ENCODE data around the gene ZNF234.
"Not testable (repeated sequence)": the region's sequence is repeated elsewhere in the genome, so short reads cannot be mapped to it uniquely, and the experiment has no call there.

Gene ZNF234

DNA sequence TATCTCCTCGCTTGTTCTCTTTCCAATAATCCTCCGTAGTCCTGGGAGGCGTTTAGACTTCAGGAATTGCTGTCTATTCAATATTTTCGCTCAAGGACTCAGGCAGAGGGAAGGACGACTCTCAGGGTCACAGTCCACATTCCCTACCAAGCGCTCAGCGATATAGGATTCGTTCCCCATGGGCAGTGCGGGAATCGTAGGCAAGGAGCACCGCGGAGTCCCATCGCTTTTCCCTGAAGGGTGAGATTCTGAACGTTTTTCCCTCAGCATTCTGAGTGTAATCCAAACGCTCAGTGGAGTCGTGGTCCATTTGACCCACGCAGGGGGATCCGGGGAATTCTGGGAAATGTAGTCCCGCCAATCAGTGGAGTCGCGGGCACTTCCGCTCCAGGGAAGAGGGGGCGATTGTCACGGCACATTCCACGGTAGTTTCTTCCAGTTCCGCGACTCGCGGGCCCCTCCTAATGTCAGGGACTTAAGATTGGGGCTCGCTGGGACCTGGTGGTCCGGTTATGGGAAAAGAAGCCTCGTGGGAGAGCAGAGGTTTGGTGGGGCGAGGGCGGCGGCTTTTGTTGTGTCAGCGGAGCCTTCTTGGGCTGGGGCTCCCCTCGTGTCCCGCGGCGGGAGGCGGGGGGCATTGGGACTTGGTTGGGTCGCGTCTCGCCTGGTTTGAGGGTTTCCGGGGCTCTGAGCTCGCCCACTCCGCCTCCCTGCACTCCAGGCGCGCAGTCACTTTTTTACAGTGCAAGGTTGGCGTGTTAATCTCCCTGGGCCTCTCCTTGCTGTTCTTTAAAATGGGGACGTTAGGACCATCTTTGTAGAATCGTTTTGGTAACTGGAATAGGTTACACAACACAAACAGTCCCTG lies at the start of gene ZNF234:
TSS of gene ZNF234 (plus strand) at position 364 of the 868 bp plus-strand sequence. CDS start 3,079 bp downstream, outside the sequence.
- peak within 1 kb of the TSS; percentile 87 for H3K9ac ChIP-seq (ENCODE audit: low read depth, low read length)
- H3K9me3 ChIP-seq (ENCODE audit: control insufficient read depth, insufficient read depth, low read length) = no peaks in the 10 kb centered on the region
- H3K4me1 ChIP-seq (ENCODE audit: insufficient read depth, low read length) = no peaks in the 10 kb centered on the region

DNA sequence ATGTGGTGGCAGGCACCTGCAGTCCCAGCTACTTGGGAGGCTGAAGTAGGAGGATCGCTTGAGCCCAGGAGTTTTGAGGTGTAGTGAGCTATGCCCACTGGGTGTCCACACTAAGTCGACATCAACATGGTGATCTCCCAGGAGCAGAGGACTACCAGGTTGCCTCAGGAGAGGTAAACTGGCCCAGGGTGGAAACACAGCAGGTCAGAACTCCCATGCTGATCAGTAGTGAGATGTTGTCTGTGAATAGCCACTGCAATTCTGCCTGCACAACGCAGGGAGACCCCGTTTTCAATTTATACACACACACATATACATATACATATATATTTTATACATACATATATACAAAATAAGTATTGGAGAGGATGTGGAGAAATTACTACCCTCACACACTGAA lies 49.2 kb upstream of the ZNF234 start:
- H3K9ac ChIP-seq (ENCODE audit: low read depth, low read length) = no peak overlapping the region
- H3K36me3 ChIP-seq (ENCODE audit: insufficient read depth, low read length) = no peaks in the 10 kb centered on the region
- H3K4me1 ChIP-seq (ENCODE audit: insufficient read depth, low read length) = no peaks in the 10 kb centered on the region
- no peaks in the 10 kb centered on the region for H3K9me3 ChIP-seq (ENCODE audit: control insufficient read depth, insufficient read depth, low read length)

More for the DNA sequence above, at the start of gene ZNF234:
- H3K36me3 ChIP-seq (ENCODE audit: insufficient read depth, low read length) = no peaks in the 10 kb centered on the region

GRCh38 chr19:44093931-44094765 lies 47.2 kb upstream of the ZNF234 start, which contains the start of gene ZNF224:
TSS of gene ZNF224 (plus strand) at chr19:44094361. CDS start at chr19:44097874, 3,513 bp downstream.
- H3K9ac ChIP-seq (ENCODE audit: low read depth, low read length) = peak within 1 kb of the TSS; percentile 91
- no peaks in the 10 kb centered on the region for H3K9me3 ChIP-seq (ENCODE audit: control insufficient read depth, insufficient read depth, low read length)
- no peaks in the 10 kb centered on the region for H3K4me1 ChIP-seq (ENCODE audit: insufficient read depth, low read length)
- H3K36me3 ChIP-seq (ENCODE audit: insufficient read depth, low read length) = peaks cover 3% of the 10 kb centered on the region; the same call in 1 of the 2 replicates

DNA sequence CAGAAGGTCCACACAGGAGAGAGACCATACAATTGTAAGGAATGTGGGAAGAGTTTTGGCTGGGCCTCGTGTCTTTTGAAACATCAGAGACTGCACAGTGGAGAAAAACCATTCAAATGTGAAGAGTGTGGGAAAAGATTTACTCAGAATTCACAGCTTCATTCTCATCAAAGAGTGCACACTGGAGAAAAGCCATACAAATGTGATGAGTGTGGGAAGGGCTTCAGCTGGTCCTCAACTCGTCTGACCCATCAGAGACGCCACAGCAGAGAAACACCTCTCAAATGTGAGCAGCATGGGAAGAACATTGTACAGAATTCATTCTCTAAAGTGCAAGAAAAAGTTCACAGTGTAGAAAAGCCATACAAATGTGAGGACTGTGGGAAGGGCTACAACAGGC lies 33.6 kb upstream of the ZNF234 start:
- Histone ChIP-seq H3K36me3 (ENCODE audit: insufficient read depth, low read length) (peaks cover 25% of the 10 kb centered on the region), H3K9me3 (ENCODE audit: control insufficient read depth, insufficient read depth, low read length) (peaks cover 8% of the 10 kb centered on the region), H3K4me1 (ENCODE audit: insufficient read depth, low read length) (no peaks in the 10 kb centered on the region), H3K9ac (ENCODE audit: low read depth, low read length) (no peak overlapping the region)

DNA sequence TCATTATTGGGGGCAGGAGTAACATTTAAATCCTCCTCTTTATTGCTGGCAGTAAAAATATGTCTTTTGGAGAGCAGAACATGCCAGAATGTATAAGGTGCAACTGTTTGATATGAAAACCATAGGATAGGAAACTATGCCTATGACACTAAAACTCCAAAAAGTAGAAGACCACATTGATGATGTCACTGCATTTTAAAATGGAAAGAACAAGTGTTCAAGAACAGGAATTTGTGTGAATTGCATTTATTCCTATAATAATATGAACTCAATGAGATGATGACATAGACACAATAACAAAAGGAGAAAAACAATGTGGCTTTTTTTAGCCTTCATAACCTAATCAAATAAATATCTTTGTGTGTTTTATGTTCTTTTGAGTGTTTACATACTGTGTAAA lies 31.9 kb upstream of the ZNF234 start:
- Histone ChIP-seq H3K9ac (ENCODE audit: low read depth, low read length) (no peak overlapping the region), H3K9me3 (ENCODE audit: control insufficient read depth, insufficient read depth, low read length) (peaks cover 8% of the 10 kb centered on the region), H3K36me3 (ENCODE audit: insufficient read depth, low read length) (peaks cover 25% of the 10 kb centered on the region), H3K4me1 (ENCODE audit: insufficient read depth, low read length) (no peaks in the 10 kb centered on the region)

DNA sequence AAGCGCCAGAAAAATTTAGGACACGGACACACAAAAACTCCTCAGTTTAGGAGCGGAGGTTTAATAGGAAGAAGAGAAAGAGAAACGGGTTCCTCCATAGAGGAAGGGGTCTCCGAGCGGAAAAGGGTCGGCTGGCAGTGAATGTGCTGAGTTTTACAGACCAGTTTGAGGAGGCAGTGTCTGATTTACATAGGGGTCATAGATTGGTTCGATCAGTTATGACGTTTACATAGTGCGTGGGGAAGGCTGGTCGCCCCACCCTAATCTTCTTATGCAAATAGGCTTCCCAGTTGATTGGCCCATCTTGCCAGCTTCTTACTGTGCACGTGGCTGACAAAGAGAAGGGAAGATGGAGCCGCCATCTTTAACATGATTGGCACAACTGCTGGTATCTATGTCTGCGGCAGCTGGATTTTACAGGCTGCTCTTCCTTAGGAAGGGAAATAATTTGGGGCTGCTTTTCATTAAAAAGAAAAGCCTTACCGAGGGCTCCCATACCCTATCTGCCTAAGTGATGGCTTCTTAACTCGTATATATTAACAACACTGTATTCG lies 29.4 kb upstream of the ZNF234 start:
- H3K4me1 ChIP-seq (ENCODE audit: insufficient read depth, low read length) = no peaks in the 10 kb centered on the region
- peak overlapping the region; percentile 87 for H3K9ac ChIP-seq (ENCODE audit: low read depth, low read length)
- peaks cover 15% of the 10 kb centered on the region for H3K36me3 ChIP-seq (ENCODE audit: insufficient read depth, low read length)
- H3K9me3 ChIP-seq (ENCODE audit: control insufficient read depth, insufficient read depth, low read length) = peaks cover 8% of the 10 kb centered on the region

GRCh38 chr19:44112802-44113137 lies 28.6 kb upstream of the ZNF234 start:
- H3K9me3 ChIP-seq (ENCODE audit: control insufficient read depth, insufficient read depth, low read length) = peaks cover 6% of the 10 kb centered on the region
- H3K9ac ChIP-seq (ENCODE audit: low read depth, low read length) = peak overlapping the region; percentile 87
- H3K4me1 ChIP-seq (ENCODE audit: insufficient read depth, low read length) = no peaks in the 10 kb centered on the region
- H3K36me3 ChIP-seq (ENCODE audit: insufficient read depth, low read length) = peaks cover 7% of the 10 kb centered on the region; the same call in 1 of the 2 replicates

DNA sequence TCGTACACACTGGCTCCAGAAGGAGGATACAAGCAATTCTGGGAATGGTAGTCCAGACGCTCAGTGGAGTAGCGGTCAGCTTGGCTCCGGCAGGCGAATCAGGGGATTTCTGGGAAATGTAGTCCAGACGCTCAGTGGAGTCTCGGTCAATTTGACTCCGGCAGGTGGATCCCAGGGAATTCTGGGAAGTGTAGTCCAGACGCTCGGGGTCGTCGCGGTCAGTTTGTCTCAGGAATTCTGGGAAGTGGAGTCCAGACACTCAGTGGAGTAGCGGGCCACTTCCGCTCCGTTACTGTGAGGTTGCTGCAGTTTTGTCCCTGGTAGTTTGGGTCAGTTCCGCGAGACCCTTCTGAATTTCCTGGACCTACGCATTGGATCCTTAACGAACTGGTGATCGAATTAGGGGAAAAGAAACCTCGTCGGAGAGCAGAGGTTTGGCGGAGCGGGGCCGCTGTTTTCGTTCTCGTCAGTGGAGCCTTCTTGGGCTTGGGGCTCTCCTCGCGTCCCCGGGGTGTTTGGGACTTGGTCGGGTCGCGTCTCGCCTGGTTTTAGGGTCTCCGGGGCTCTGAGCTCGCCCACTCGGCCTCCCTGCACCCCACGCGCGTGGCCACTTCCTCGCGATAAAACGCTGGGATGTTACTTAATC lies 28.1 kb upstream of the ZNF234 start, which contains the start of gene ZNF225:
TSS of gene ZNF225 (plus strand) at position 262 of the 646 bp plus-strand sequence. CDS start 2,429 bp downstream, outside the sequence.
- H3K9me3 ChIP-seq (ENCODE audit: control insufficient read depth, insufficient read depth, low read length) = 0 out of 2 replicates have a peak, but pooled peaks cover 1% of the 10 kb centered on the region
- no peaks in the 10 kb centered on the region for H3K4me1 ChIP-seq (ENCODE audit: insufficient read depth, low read length)
- H3K9ac ChIP-seq (ENCODE audit: low read depth, low read length) = peak within 1 kb of the TSS; percentile 87
- H3K36me3 ChIP-seq (ENCODE audit: insufficient read depth, low read length) = peaks cover 4% of the 10 kb centered on the region; the same call in 1 of the 2 replicates

DNA sequence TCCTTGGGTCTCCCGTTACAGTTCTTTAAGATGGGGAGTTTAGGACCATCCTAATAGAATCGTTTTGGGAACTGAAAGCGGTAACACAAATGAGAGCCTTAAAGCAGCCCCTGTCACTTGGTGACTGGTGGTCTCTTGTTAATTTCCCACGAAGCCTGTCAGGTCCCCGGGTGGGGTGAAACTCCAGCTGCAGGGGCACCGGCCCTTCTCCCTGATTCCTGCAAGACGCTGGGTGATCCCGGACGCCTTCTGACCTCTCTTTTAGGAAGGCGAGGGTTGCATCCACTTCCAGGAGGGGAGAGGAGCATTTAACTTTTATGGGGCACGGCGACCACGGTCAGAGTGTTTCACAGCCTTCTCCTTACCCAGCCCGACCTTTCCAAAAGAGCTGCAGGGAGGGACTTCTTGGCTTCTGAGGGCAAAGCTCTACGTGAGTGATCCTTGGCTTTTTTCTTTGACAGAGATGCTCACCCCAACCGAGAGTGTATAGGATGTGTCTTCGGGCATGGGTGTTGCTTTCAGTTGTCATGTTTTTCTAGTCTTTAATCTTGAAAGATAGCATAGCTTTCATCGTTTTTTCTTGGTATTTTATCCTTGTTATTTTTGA lies 27.5 kb upstream of the ZNF234 start:
- Histone ChIP-seq H3K9me3 (ENCODE audit: control insufficient read depth, insufficient read depth, low read length) (no peaks in the 10 kb centered on the region), H3K9ac (ENCODE audit: low read depth, low read length) (peak overlapping the region; percentile 87)

DNA sequence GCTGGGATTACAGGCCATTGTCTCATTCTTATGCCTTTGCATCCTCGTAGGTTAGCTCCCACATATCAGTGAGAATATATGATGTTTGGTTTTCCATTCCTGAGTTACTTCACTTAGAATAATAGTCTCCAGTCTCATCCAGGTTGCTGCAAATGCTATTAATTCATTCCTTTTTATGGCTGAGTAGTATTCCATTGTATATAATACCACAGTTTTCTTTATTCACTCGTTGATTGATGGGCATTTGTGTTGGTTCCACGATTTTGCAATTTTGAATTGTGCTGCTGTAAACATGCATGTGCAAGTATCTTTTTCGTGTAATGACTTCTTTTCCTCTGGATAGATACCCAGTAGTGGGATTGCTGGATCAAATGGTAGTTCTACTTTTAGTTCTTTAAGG lies 20.2 kb upstream of the ZNF234 start:
- H3K36me3 ChIP-seq (ENCODE audit: insufficient read depth, low read length); H3K4me1 ChIP-seq (ENCODE audit: insufficient read depth, low read length); H3K9me3 ChIP-seq (ENCODE audit: control insufficient read depth, insufficient read depth, low read length); H3K9ac ChIP-seq (ENCODE audit: low read depth, low read length): not testable (repeated sequence)

More for the DNA sequence above, 27.5 kb upstream of the ZNF234 start:
- H3K4me1 ChIP-seq (ENCODE audit: insufficient read depth, low read length) = no peaks in the 10 kb centered on the region
- H3K36me3 ChIP-seq (ENCODE audit: insufficient read depth, low read length) = no peaks in the 10 kb centered on the region

DNA sequence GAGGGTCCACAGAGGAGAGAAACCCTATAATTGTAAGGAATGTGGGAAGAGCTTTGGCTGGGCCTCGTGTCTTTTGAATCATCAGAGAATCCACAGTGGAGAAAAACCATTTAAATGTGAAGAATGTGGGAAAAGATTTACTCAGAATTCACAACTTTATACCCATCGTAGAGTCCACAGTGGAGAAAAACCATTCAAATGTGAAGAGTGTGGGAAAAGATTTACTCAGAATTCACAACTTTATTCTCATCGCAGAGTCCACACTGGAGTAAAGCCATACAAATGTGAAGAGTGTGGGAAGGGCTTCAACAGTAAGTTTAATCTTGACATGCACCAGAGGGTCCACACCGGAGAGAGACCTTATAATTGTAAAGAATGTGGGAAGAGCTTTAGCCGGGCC lies 9.4 kb upstream of the ZNF234 start:
- H3K9ac ChIP-seq (ENCODE audit: low read depth, low read length) = no peak overlapping the region
- peaks cover 12% of the 10 kb centered on the region; the same call in 1 of the 2 replicates for H3K36me3 ChIP-seq (ENCODE audit: insufficient read depth, low read length)
- no peaks in the 10 kb centered on the region for H3K4me1 ChIP-seq (ENCODE audit: insufficient read depth, low read length)
- H3K9me3 ChIP-seq (ENCODE audit: control insufficient read depth, insufficient read depth, low read length) = no peaks in the 10 kb centered on the region

GRCh38 chr19:44142059-44142433 lies 692 bp downstream of the ZNF234 start:
- no peaks in the 10 kb centered on the region for H3K36me3 ChIP-seq (ENCODE audit: insufficient read depth, low read length)
- no peaks in the 10 kb centered on the region for H3K4me1 ChIP-seq (ENCODE audit: insufficient read depth, low read length)
- peak overlapping the region; percentile 87 for H3K9ac ChIP-seq (ENCODE audit: low read depth, low read length)
- H3K9me3 ChIP-seq (ENCODE audit: control insufficient read depth, insufficient read depth, low read length) = no peaks in the 10 kb centered on the region

- H3K36me3 ChIP-seq (ENCODE audit: insufficient read depth, low read length) = peaks cover 8% of the 10 kb centered on the region; the same call in 1 of the 2 replicates
- H3K9ac ChIP-seq (ENCODE audit: low read depth, low read length) = no peak overlapping the region
- H3K9me3 ChIP-seq (ENCODE audit: control insufficient read depth, insufficient read depth, low read length) = no peaks in the 10 kb centered on the region; the same call in 1 of the 2 replicates
- H3K4me1 ChIP-seq (ENCODE audit: insufficient read depth, low read length) = no peaks in the 10 kb centered on the region
Measured at GRCh38 chr19:44149776-44150175, 8.4 kb downstream of the ZNF234 start.
